Mesothelial cell of epicardium (in vitro differentiated cells): ENCODE results near the gene SBK1. TPM values are rescaled to one million over a fixed set of nuclear protein-coding genes. Genes with fewer than 3 reads are reported as not detected.

Experiments used
- DNase-seq, 2 experiments: peaks; one replicate each; pipeline ENCODE4 v3.0.0; 2021; ENCODE audit warnings: low spot score in 2 of 2; ENCODE audit not compliant: unreplicated experiment in 2 of 2
- H3K27ac Mint-ChIP-seq: 2 replicates; pipeline ENCODE4 v1.8.0; 2021; ENCODE audit warnings: mixed read lengths
- H3K27me3 Mint-ChIP-seq: 2 replicates; pipeline ENCODE4 v1.8.0; 2021; ENCODE audit warnings: low read depth, mixed read lengths
- H3K36me3 Mint-ChIP-seq: 2 replicates; pipeline ENCODE4 v1.8.0; 2021; ENCODE audit warnings: mixed read lengths
- H3K4me1 Mint-ChIP-seq: 2 replicates; pipeline ENCODE4 v1.8.0; 2021; ENCODE audit warnings: mixed read lengths
- H3K4me3 Mint-ChIP-seq: 2 replicates; pipeline ENCODE4 v1.8.0; 2021; ENCODE audit warnings: mild to moderate bottlenecking, moderate library complexity, mixed read lengths
- H3K9me3 Mint-ChIP-seq: 2 replicates; pipeline ENCODE4 v1.8.0; 2021; ENCODE audit warnings: mixed read lengths
- CTCF ChIP-seq: fragments of 200-600 bp; sonication (generic); IDR thresholded peaks from one replicate; pipeline ENCODE4 v1.5.0; 2021; ENCODE audit warnings: antibody characterized with exemption; ENCODE audit not compliant: unreplicated experiment
- total RNA-seq: library from RNA; stranded (reverse); gene quantifications from 3 replicates; pipeline ENCODE4 v1.2.1, GENCODE V29; 2021

Gene SBK1
- total RNA-seq, 1 donor from 2014 or later, result 51.4 TPM

- no peaks in the 10 kb centered on the region for H3K4me1 Mint-ChIP-seq
- TF ChIP-seq CTCF, result no peak
- peaks cover 7% of the 10 kb centered on the region for H3K27me3 Mint-ChIP-seq
- no peak overlapping the region for H3K4me3 Mint-ChIP-seq
- H3K9me3 Mint-ChIP-seq, result no peaks in the 10 kb centered on the region
- H3K36me3 Mint-ChIP-seq, result no peaks in the 10 kb centered on the region
- no peak for DNase-seq
- no peak overlapping the region for H3K27ac Mint-ChIP-seq
These were observed 10.3 kb upstream of the SBK1 start for GRCh38 chr16:28282045-28282444.

GRCh38 chr16:28283173-28283572 lies 9.2 kb upstream of the SBK1 start:
- Mint-ChIP-seq H3K4me3 (no peak overlapping the region), H3K36me3 (no peaks in the 10 kb centered on the region), H3K9me3 (no peaks in the 10 kb centered on the region), H3K27me3 (no peaks in the 10 kb centered on the region), H3K27ac (no peak overlapping the region), H3K4me1 (no peaks in the 10 kb centered on the region)
- no peak for DNase-seq
- TF ChIP-seq CTCF, result no peak

GRCh38 chr16:28283798-28284577 lies 8.3 kb upstream of the SBK1 start:
- H3K27ac Mint-ChIP-seq, result no peak overlapping the region

GRCh38 chr16:28285649-28286048 lies 6.7 kb upstream of the SBK1 start:
- no peaks in the 10 kb centered on the region for H3K36me3 Mint-ChIP-seq
- H3K4me3 Mint-ChIP-seq, result no peak overlapping the region
- DNase-seq, result no peak
- H3K4me1 Mint-ChIP-seq, result peaks cover 8% of the 10 kb centered on the region
- TF ChIP-seq CTCF, result no peak
- H3K9me3 Mint-ChIP-seq, result no peaks in the 10 kb centered on the region
- no peaks in the 10 kb centered on the region for H3K27me3 Mint-ChIP-seq
- no peak overlapping the region for H3K27ac Mint-ChIP-seq

More at GRCh38 chr16:28283798-28284577, 8.3 kb upstream of the SBK1 start:
- TF ChIP-seq CTCF, result no peak
- no peak overlapping the region for H3K4me3 Mint-ChIP-seq
- no peaks in the 10 kb centered on the region for H3K36me3 Mint-ChIP-seq
- no peaks in the 10 kb centered on the region for H3K27me3 Mint-ChIP-seq
- no peaks in the 10 kb centered on the region for H3K9me3 Mint-ChIP-seq
- H3K4me1 Mint-ChIP-seq, result peaks cover under 1% of the 10 kb centered on the region
- DNase-seq, result no peak

- no peak for DNase-seq
- H3K36me3 Mint-ChIP-seq, result no peaks in the 10 kb centered on the region
- no peaks in the 10 kb centered on the region for H3K9me3 Mint-ChIP-seq
- no peak overlapping the region for H3K4me3 Mint-ChIP-seq
- peaks cover 16% of the 10 kb centered on the region for H3K4me1 Mint-ChIP-seq
- no peak overlapping the region for H3K27ac Mint-ChIP-seq
- no peaks in the 10 kb centered on the region for H3K27me3 Mint-ChIP-seq
- TF ChIP-seq CTCF, result no peak
These were observed 4.2 kb upstream of the SBK1 start for GRCh38 chr16:28288114-28288513.
